NCI-H226 (cell line): ENCODE measurements around the gene PPM1N.

Experiments used
- DNase-seq: peaks from one replicate; pipeline ENCODE4 v3.0.0-alpha.2; 2015

The PPM1N gene

GRCh38 chr19:45471111-45471930, 26.9 kb upstream of the PPM1N start:
- DNase-seq, result no peak

GRCh38 chr19:45471931-45472562, 26.2 kb upstream of the PPM1N start:
- no peak for DNase-seq

- no peak for DNase-seq
These were observed 25.5 kb upstream of the PPM1N start for GRCh38 chr19:45472563-45473366.

GRCh38 chr19:45473367-45473681, 24.9 kb upstream of the PPM1N start:
- DNase-seq, result no peak

GRCh38 chr19:45473682-45474605, 24.3 kb upstream of the PPM1N start:
- DNase-seq, result no peak

- DNase-seq, result no peak
These were observed 23.4 kb upstream of the PPM1N start for GRCh38 chr19:45474606-45475521.

GRCh38 chr19:45475537-45476291, 22.5 kb upstream of the PPM1N start:
- no peak for DNase-seq

GRCh38 chr19:45476304-45476703, 21.9 kb upstream of the PPM1N start:
- DNase-seq, result no peak

- no peak for DNase-seq
These were observed 21.1 kb upstream of the PPM1N start for GRCh38 chr19:45477186-45477585.

- no peak for DNase-seq
These were observed 20.4 kb upstream of the PPM1N start for GRCh38 chr19:45477713-45478453.

GRCh38 chr19:45478454-45479238, 19.6 kb upstream of the PPM1N start:
- DNase-seq, result peak; percentile 85

GRCh38 chr19:45483033-45483432, 15.2 kb upstream of the PPM1N start:
- no peak for DNase-seq

GRCh38 chr19:45484273-45484945, 13.8 kb upstream of the PPM1N start:
- no peak for DNase-seq

- DNase-seq, result peak; percentile 88
These were observed 12.8 kb upstream of the PPM1N start for GRCh38 chr19:45485305-45486077.

- no peak for DNase-seq
These were observed 9.5 kb upstream of the PPM1N start for GRCh38 chr19:45488708-45489107.

- DNase-seq, result no peak
These were observed 8.9 kb upstream of the PPM1N start for GRCh38 chr19:45489216-45489855.

- no peak for DNase-seq
These were observed 6.1 kb upstream of the PPM1N start for GRCh38 chr19:45492137-45492626.
